Uterus (tissue), 2 donors: Measurements from ENCODE around the gene TEN1.

Experiments used
- POLR2A ChIP-seq, 2 donors: fragments of 450-650 bp; IDR thresholded peaks; one replicate each; pipeline ENCODE4 v1.6.1; 2016; ENCODE audit warnings: antibody characterized with exemption in 2 of 2, mild to moderate bottlenecking in 1 of 2, moderate library complexity in 1 of 2
- TF ChIP-seq, protein P1 (sequence below), 4 experiments: fragments of 200-600 bp in 2 of 4; fragments of 450-650 bp in 2 of 4; sonication (generic) in 2 of 4; IDR thresholded peaks; one replicate each; pipeline ENCODE4 v1.5.1; 2016 to 2019; ENCODE audit warnings: antibody characterized with exemption in 4 of 4, mild to moderate bottlenecking in 2 of 4, moderate library complexity in 1 of 4

DNA sequence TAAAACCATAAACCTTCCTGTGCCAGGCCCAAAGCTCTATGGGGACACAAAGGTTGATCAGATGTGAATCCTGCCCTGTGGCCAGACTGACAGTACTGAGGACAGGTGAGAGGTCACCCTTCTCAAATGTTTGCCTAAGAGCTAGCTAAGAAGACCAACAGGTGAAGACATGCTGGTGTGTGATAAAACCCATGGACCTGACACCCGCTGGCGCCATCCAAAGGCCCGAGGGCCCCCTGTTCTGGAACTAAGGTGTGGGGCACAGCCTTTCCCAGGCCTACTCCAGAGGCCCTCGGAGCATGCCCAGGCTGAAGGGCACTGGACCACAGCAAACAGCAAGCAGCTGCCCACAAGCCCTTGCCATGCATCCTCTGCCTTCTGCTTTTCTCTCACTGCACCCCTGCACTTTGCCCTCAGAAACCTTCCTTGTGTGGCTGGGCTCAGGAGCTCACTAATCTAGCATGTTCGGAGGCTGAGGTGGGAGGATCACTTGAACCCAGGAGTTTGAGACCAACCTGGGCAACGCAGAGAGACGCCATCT lies 16.4 kb downstream of the TEN1 start:
- TF ChIP-seq, protein P1, sequence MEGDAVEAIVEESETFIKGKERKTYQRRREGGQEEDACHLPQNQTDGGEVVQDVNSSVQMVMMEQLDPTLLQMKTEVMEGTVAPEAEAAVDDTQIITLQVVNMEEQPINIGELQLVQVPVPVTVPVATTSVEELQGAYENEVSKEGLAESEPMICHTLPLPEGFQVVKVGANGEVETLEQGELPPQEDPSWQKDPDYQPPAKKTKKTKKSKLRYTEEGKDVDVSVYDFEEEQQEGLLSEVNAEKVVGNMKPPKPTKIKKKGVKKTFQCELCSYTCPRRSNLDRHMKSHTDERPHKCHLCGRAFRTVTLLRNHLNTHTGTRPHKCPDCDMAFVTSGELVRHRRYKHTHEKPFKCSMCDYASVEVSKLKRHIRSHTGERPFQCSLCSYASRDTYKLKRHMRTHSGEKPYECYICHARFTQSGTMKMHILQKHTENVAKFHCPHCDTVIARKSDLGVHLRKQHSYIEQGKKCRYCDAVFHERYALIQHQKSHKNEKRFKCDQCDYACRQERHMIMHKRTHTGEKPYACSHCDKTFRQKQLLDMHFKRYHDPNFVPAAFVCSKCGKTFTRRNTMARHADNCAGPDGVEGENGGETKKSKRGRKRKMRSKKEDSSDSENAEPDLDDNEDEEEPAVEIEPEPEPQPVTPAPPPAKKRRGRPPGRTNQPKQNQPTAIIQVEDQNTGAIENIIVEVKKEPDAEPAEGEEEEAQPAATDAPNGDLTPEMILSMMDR (IDR thresholded peaks at IDR 0.05), result no peak
- TF ChIP-seq POLR2A (IDR thresholded peaks at IDR 0.05), result no peak
